GM12874 (cell line): ENCODE results near the gene TIAM1.

Experiments
- CTCF ChIP-seq: IDR thresholded peaks from 2 replicates; pipeline ENCODE4 v1.5.1; 2011; ENCODE audit warnings: low read depth, mild to moderate bottlenecking, control low read depth, low read length, moderate library complexity; ENCODE audit not compliant: insufficient read depth

Gene TIAM1

GRCh38 chr21:31182231-31183140, 161.6 kb downstream of the TIAM1 start:
- TF ChIP-seq CTCF = no peak

GRCh38 chr21:31181082-31181750, 162.8 kb downstream of the TIAM1 start:
- TF ChIP-seq CTCF = no peak

GRCh38 chr21:31180256-31181081, 163.6 kb downstream of the TIAM1 start:
- TF ChIP-seq CTCF = peak; percentile 8; the same call in 1 of the 2 replicates

- no peak for TF ChIP-seq CTCF
These were observed 167.3 kb downstream of the TIAM1 start for GRCh38 chr21:31176725-31177124.

GRCh38 chr21:31176080-31176551, 167.9 kb downstream of the TIAM1 start:
- no peak for TF ChIP-seq CTCF

- TF ChIP-seq CTCF = no peak
These were observed 170.0 kb downstream of the TIAM1 start for GRCh38 chr21:31173881-31174555.
